Glutamatergic neuron (in vitro differentiated cells): ENCODE results near the gene NCAPG2. TPM values are rescaled to one million over a fixed set of nuclear protein-coding genes. Genes with fewer than 3 reads are reported as not detected.

Experiments used
- DNase-seq: peaks from one replicate; pipeline ENCODE4 v3.0.0; 2022
- H3K27ac Mint-ChIP-seq: one replicate; pipeline ENCODE4 v1.8.0; 2020; ENCODE audit warnings: mild to moderate bottlenecking, mixed read lengths, inconsistent platforms; ENCODE audit not compliant: unreplicated experiment
- H3K27me3 Mint-ChIP-seq: one replicate; pipeline ENCODE4 v1.8.0; 2020; ENCODE audit warnings: mild to moderate bottlenecking, moderate library complexity, mixed read lengths, inconsistent platforms; ENCODE audit not compliant: unreplicated experiment
- H3K36me3 Mint-ChIP-seq: one replicate; pipeline ENCODE4 v1.8.0; 2020; ENCODE audit warnings: mild to moderate bottlenecking, mixed read lengths, inconsistent platforms; ENCODE audit not compliant: unreplicated experiment
- H3K4me1 Mint-ChIP-seq: one replicate; pipeline ENCODE4 v1.8.0; 2020; ENCODE audit warnings: mild to moderate bottlenecking, low read depth, mixed read lengths, inconsistent platforms; ENCODE audit not compliant: unreplicated experiment
- H3K4me3 Mint-ChIP-seq: one replicate; pipeline ENCODE4 v1.8.0; 2020; ENCODE audit warnings: mild to moderate bottlenecking, mixed read lengths, inconsistent platforms; ENCODE audit not compliant: unreplicated experiment
- H3K9me3 Mint-ChIP-seq: one replicate; pipeline ENCODE4 v1.8.0; 2020; ENCODE audit warnings: mild to moderate bottlenecking, moderate library complexity, mixed read lengths, inconsistent platforms; ENCODE audit not compliant: unreplicated experiment
- CTCF ChIP-seq: fragments of 200-600 bp; sonication (generic); IDR thresholded peaks from one replicate; pipeline ENCODE4 v1.5.0; 2021; ENCODE audit not compliant: partially characterized antibody, unreplicated experiment
- total RNA-seq: library from RNA; stranded (reverse); fragmentation: NEBNext Ultra II Directional; extraction: Animal tissue kit (Norgen Biotek cat#: 25700); gene quantifications from one replicate; pipeline ENCODE4 v1.2.1, GENCODE V29; 2021; ENCODE audit not compliant: unreplicated experiment

NCAPG2 gene
- total RNA-seq, 1 donor from 2014 or later: 27.2 TPM

DNA sequence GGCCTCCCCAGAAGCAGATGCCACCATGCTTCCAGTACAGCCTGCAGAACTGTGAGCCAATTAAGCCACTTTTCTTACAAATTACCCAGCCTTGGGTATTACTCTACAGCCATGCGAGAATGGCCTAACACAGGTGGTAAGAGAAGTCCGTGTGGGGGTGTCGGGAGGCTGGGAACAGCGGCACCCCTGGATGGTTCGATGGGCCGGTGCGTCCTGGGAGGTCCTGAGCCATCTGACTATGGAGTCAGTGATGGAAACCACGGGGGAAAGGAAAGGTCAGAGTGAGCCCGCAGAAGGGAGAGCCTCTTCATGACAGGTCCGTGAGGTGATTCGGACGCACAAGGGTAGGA is 114.4 kb downstream of the NCAPG2 start:
- no peak overlapping the region for H3K4me3 Mint-ChIP-seq
- H3K27ac Mint-ChIP-seq: no peak overlapping the region
- H3K9me3 Mint-ChIP-seq: peaks cover 5% of the 10 kb centered on the region
- H3K36me3 Mint-ChIP-seq: no peaks in the 10 kb centered on the region
- H3K4me1 Mint-ChIP-seq: no peaks in the 10 kb centered on the region
- DNase-seq: no peak
- TF ChIP-seq CTCF: no peak
- H3K27me3 Mint-ChIP-seq: peaks cover 25% of the 10 kb centered on the region

DNA sequence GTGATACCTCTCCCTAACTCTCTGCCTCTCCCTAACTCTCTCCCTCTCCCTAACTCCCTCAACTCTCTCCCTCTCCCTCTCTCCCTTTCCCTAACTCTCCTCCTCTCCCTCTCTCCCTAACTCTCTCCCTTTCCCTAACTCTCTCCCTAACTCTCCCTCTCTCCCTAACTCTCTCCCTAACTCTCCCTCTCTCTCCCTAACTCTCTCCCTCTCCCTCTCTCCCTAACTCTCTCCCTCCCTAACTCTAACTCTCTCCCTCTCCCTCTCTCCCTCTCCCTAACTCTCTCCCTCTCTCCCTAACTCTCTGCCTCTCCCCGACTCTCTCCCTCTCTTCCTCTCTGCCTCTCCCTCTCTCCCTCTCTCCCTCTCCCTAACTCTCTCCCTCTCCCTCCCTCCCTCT is 115.0 kb downstream of the NCAPG2 start:
- H3K4me3 Mint-ChIP-seq: no peak overlapping the region
- peaks cover under 1% of the 10 kb centered on the region for H3K4me1 Mint-ChIP-seq
- H3K9me3 Mint-ChIP-seq: peaks cover 5% of the 10 kb centered on the region
- no peak overlapping the region for H3K27ac Mint-ChIP-seq
- H3K27me3 Mint-ChIP-seq: peaks cover 25% of the 10 kb centered on the region
- no peak for DNase-seq
- TF ChIP-seq CTCF: no peak
- H3K36me3 Mint-ChIP-seq: no peaks in the 10 kb centered on the region

DNA sequence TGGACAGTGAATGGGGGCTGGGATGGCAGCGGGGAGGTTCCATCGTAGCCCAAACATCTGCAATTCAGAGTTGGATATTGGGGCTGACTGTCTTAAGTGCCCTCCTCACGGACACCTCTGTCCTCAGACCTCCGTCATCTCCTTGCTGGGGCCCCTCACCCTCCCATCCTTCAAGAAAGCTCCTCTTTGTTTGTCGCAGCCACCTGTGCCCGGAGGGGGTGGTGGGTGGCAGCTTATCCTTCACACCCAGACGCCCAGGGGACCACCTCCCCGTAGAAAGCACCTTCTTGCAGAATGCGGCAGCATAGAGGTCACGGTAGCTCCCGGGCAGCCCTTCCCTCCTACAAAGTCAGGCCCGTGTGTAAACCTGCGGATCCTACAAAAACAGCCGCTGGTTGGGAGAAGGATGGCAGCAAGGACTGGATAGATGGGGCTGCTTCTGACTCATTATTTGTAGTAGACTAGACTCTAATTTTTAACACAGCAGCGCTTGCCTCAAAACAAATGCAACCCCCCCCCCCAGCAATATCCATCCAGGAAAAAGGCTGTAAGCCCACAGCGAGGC is 115.6 kb downstream of the NCAPG2 start:
- Mint-ChIP-seq H3K27ac (no peak overlapping the region), H3K4me3 (no peak overlapping the region), H3K36me3 (no peaks in the 10 kb centered on the region), H3K27me3 (peaks cover 26% of the 10 kb centered on the region), H3K9me3 (peaks cover 5% of the 10 kb centered on the region), H3K4me1 (peaks cover 7% of the 10 kb centered on the region)
- no peak for DNase-seq
- TF ChIP-seq CTCF: no peak

GRCh38 chr7:158588085-158588877 is 116.3 kb downstream of the NCAPG2 start:
- Mint-ChIP-seq H3K4me1 (peaks cover 14% of the 10 kb centered on the region), H3K27me3 (peaks cover 30% of the 10 kb centered on the region), H3K36me3 (peaks cover 4% of the 10 kb centered on the region), H3K27ac (no peak overlapping the region), H3K9me3 (peaks cover 5% of the 10 kb centered on the region), H3K4me3 (no peak overlapping the region)
- TF ChIP-seq CTCF: no peak
- DNase-seq: no peak

DNA sequence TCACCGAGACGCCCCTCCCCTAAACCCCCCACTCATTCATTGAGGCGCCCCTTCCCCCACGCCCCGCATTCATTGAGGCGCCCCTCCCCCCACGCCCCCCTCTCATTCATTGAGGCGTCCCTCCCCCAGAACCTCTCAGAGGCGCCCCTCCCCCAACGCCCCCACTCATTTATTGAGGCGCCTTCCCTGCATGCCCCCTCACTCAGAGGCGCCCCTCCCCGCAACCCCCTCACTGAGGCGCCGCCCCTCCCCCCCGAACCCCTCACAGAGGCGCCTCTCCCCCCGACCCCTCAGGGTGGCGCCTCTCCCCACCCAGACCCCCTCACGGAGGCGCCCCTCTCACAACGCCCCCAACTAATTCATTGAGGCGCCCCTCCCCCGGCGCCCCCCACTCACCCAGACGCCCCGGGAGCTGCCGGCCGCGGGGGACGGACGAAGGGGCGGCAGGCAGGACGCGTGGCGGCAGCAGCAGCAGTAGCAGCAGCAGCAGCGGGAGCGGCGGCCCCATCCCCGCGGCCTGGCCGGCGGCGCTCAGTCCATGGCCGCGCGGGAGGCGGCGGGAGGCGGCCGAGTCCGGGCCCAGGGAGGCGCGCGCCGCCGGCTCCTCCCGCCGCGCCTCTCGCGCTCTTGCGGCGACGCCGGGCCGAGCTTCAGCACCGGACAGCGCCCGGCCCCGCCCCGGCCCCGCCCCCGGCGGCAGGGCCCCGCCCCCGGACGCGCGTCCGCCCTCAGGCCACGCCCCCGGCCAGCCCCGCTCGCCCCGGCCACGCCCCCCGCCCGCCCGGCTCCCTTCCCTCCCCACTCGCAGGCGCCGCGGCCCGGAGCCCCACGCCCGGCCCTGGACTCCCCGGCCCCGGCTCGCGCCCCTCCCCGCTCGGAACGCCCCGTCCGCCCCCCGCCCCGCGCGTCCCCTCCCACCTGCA is 117.2 kb downstream of the NCAPG2 start, which contains the start of gene PTPRN2:
Gene PTPRN2, minus strand, starts transcription at position 662 of the 923 bp plus-strand sequence.
- Mint-ChIP-seq H3K4me1 (peaks cover 15% of the 10 kb centered on the region), H3K4me3 (no peak within 1 kb of the TSS), H3K27me3 (peaks cover 30% of the 10 kb centered on the region), H3K27ac (no peak within 1 kb of the TSS), H3K36me3 (peaks cover 4% of the 10 kb centered on the region), H3K9me3 (peaks cover 3% of the 10 kb centered on the region)
- DNase-seq: peak; percentile 84
- no peak for TF ChIP-seq CTCF
